Measurements from ENCODE around the gene FOXO4. TPM values are rescaled to one million over a fixed set of nuclear protein-coding genes. Genes with fewer than 3 reads are reported as not detected.

The FOXO4 gene
- total and polyA plus RNA-seq, 12 donors = 12.2 to 67.8 (median 36.3) TPM

DNA sequence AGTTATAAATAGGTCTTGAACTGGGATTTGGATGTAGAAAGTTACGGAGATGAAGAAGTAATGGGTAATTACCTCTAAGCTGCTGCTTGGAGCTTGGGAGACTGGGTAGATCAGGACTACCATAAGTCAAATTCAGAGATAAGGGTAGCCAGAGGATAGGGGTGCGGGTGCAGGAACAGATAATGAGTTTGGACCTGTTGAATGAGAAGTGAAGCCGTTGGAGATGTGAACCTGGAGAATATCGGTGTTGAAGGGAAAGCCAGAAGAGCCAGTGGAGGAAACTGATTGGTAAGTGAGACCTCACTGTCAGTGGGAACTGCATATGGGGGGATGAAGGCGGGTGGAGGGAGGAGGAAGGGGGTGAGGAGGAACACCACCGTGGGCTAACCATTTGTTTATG lies 618 bp upstream of the FOXO4 start:
- H3K4me3 ChIP-seq = peak overlapping the region; percentile 14 to 67 (median 62)
- H3K4me1 ChIP-seq = peaks cover 0 to 20% (median 9%) of the 10 kb centered on the region in 9 donors
- TF ChIP-seq, protein P1, sequence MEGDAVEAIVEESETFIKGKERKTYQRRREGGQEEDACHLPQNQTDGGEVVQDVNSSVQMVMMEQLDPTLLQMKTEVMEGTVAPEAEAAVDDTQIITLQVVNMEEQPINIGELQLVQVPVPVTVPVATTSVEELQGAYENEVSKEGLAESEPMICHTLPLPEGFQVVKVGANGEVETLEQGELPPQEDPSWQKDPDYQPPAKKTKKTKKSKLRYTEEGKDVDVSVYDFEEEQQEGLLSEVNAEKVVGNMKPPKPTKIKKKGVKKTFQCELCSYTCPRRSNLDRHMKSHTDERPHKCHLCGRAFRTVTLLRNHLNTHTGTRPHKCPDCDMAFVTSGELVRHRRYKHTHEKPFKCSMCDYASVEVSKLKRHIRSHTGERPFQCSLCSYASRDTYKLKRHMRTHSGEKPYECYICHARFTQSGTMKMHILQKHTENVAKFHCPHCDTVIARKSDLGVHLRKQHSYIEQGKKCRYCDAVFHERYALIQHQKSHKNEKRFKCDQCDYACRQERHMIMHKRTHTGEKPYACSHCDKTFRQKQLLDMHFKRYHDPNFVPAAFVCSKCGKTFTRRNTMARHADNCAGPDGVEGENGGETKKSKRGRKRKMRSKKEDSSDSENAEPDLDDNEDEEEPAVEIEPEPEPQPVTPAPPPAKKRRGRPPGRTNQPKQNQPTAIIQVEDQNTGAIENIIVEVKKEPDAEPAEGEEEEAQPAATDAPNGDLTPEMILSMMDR (IDR thresholded peaks at IDR 0.05) = no peak
- DNase-seq = no peak
- H3K36me3 ChIP-seq = no peaks in the 10 kb centered on the region
- no peaks in the 10 kb centered on the region for H3K9me3 ChIP-seq
- intact Hi-C loops (cut with DNase I) = loop anchor here in 2 of 10 donors (5.0 kb wide), 2 partner anchors 37 to 87 kb away; no protein-coding TSS in a partner anchor
- peaks cover 0 to 33% (median 0%) of the 10 kb centered on the region in 7 donors for H3K27me3 ChIP-seq
- peak in 1 of 8 donors; percentile 4 for ATAC-seq
- H3K27ac ChIP-seq = peak overlapping the region in 2 of 10 donors; percentile 71 to 77
- 11 to 16% methylated on average over 6 of the region's 6 CpGs for WGBS, 2 donors

DNA sequence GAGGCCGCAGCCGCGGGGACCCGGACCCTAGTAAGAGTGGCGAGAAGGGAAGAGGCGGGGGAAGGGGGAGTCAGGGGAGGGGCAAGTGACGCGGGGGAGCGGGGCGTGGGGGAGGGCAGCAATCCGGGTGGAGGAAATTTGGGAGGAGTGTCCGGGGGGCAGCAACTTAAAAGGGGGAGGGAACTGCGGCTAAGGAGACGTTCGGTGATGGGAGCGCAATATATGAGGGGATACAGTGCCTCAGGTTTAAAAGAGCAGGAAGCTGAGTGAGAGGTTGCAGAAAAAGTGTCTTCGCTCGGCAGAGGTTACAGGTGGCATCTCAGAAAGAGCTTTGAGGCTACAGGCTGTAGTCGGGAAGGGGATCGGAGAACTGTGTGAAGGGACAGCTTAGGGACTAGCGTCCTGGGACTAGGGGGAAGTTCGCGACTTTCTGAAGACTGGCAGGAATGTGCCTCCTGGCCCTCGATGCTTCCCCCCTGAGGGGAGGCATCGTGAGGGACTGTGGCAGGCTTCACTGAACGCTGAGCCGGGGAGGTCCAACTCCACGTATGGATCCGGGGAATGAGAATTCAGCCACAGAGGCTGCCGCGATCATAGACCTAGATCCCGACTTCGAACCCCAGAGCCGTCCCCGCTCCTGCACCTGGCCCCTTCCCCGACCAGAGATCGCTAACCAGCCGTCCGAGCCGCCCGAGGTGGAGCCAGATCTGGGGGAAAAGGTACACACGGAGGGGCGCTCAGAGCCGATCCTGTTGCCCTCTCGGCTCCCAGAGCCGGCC lies 519 bp downstream of the FOXO4 start:
- Histone ChIP-seq H3K36me3 (peaks cover 0 to 4% (median 0%) of the 10 kb centered on the region in 9 donors), H3K9me3 (no peaks in the 10 kb centered on the region), H3K27ac (peak overlapping the region in 9 of 10 donors; percentile 6 to 77 (median 48)), H3K4me1 (peaks cover 0 to 20% (median 9%) of the 10 kb centered on the region in 9 donors), H3K27me3 (peaks cover 0 to 33% (median 0%) of the 10 kb centered on the region in 7 donors), H3K4me3 (peak overlapping the region; percentile 41 to 67 (median 62))
- ATAC-seq = peak; percentile 77 to 91 (median 87)
- intact Hi-C loops (cut with DNase I) = loop anchor here in 2 of 10 donors (5.0 kb wide), 2 partner anchors 36 to 86 kb away; no protein-coding TSS in a partner anchor
- DNase-seq = no peak
- 0 to 1% methylated on average over 41 to 44 of the region's 46 CpGs for WGBS, 2 donors
- TF ChIP-seq, protein P1 (IDR thresholded peaks at IDR 0.05) = no peak

DNA sequence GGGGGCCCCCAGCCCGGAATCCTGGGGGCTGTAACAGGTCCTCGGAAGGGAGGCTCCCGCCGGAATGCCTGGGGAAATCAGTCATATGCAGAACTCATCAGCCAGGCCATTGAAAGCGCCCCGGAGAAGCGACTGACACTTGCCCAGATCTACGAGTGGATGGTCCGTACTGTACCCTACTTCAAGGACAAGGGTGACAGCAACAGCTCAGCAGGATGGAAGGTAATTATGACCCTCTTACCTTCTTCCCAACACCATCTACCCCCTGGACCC lies 1.0 kb downstream of the FOXO4 start:
- TF ChIP-seq, protein P1 (IDR thresholded peaks at IDR 0.05) = no peak
- DNase-seq (no peak), ATAC-seq (peak in 4 of 8 donors; percentile 8 to 30 (median 18))
- peaks cover 0 to 4% (median 0%) of the 10 kb centered on the region in 9 donors for H3K36me3 ChIP-seq
- 4 to 5% methylated on average over 9 of the region's 9 CpGs for WGBS, 2 donors
- peak overlapping the region in 7 of 10 donors; percentile 6 to 77 (median 52) for H3K27ac ChIP-seq
- no peaks in the 10 kb centered on the region for H3K9me3 ChIP-seq
- H3K4me1 ChIP-seq = peaks cover 0 to 20% (median 9%) of the 10 kb centered on the region in 9 donors
- H3K4me3 ChIP-seq = peak overlapping the region; percentile 41 to 67 (median 62)
- peaks cover 0 to 33% (median 0%) of the 10 kb centered on the region in 7 donors for H3K27me3 ChIP-seq
- intact Hi-C loops (cut with DNase I) = loop anchor here in 2 of 10 donors (5.0 kb wide), 2 partner anchors 36 to 86 kb away; no protein-coding TSS in a partner anchor

DNA sequence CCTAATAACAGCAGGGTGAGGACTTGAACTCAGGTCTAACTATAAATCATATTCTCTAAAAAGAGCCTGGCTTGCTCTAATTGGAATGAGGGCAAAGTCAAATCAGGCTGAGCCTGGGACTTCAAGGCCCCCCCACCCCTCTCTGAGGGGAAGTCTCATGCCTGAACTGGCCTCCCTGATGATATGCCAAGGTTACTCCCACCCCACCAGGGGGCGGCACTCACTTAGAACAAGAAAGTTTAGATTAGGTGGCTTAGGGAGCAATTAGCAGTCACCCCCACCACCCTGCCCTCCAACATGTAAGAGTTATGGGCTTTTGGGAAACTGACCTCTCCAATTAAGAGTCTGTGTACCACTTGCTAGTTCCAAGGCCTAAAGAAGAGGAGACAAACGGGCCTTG lies 2.7 kb downstream of the FOXO4 start:
- H3K4me3 ChIP-seq = no peak overlapping the region
- no peaks in the 10 kb centered on the region for H3K9me3 ChIP-seq
- no peak overlapping the region for H3K27ac ChIP-seq
- ATAC-seq (peak in 2 of 8 donors; percentile 27 to 29), DNase-seq (peak; percentile 43 to 54)
- intact Hi-C loops (cut with DNase I) = loop anchor here in 3 of 10 donors (1.0 to 5.0 kb wide), 3 partner anchors 31 to 84 kb away; no protein-coding TSS in a partner anchor
- H3K27me3 ChIP-seq = peaks cover 0 to 33% (median 0%) of the 10 kb centered on the region in 7 donors
- 16 to 47% methylated on average over 2 of the region's 2 CpGs for WGBS, 2 donors
- H3K4me1 ChIP-seq = peaks cover 0 to 26% (median 9%) of the 10 kb centered on the region in 9 donors
- H3K36me3 ChIP-seq = peaks cover 0 to 4% (median 0%) of the 10 kb centered on the region in 9 donors
- TF ChIP-seq, protein P1 (IDR thresholded peaks at IDR 0.05) = peak in 7 of 9 donors; percentile 48 to 63 (median 52)

All from heart right ventricle (tissue), 16 donors.